Hepatocyte (in vitro differentiated cells): ENCODE data around the gene FAR1. TPM values are rescaled to one million over a fixed set of nuclear protein-coding genes. Genes with fewer than 3 reads are reported as not detected.

Experiments used
- DNase-seq: peaks from one replicate; pipeline ENCODE4 v3.0.0-alpha.2; 2016; ENCODE audit warnings: low spot score
- H2AFZ ChIP-seq: fragments of 200-600 bp; sonication (generic); 2 replicates; pipeline ENCODE4 v1.6.0; 2016; ENCODE audit warnings: antibody characterized with exemption, mild to moderate bottlenecking
- H3K27ac ChIP-seq: fragments of 200-600 bp; sonication (generic); 2 replicates; pipeline ENCODE4 v1.5.1; 2016; ENCODE audit warnings: mild to moderate bottlenecking
- H3K27me3 ChIP-seq: fragments of 200-600 bp; sonication (generic); 2 replicates; pipeline ENCODE4 v1.6.1; 2016
- H3K36me3 ChIP-seq: fragments of 200-600 bp; sonication (generic); replicated peaks from 2 replicates; pipeline ENCODE4 v1.5.1; 2016; ENCODE audit warnings: low read depth; ENCODE audit not compliant: insufficient read depth
- H3K4me1 ChIP-seq: fragments of 200-600 bp; sonication (generic); 2 replicates; pipeline ENCODE4 v1.5.1; 2016; ENCODE audit warnings: mild to moderate bottlenecking, moderate library complexity; ENCODE audit not compliant: insufficient read depth
- H3K4me2 ChIP-seq: fragments of 200-600 bp; sonication (generic); 2 replicates; pipeline ENCODE4 v1.6.0; 2016
- H3K4me3 ChIP-seq: fragments of 200-600 bp; sonication (generic); 2 replicates; pipeline ENCODE4 v1.5.1; 2016; ENCODE audit warnings: mild to moderate bottlenecking
- H3K79me2 ChIP-seq: fragments of 200-600 bp; sonication (generic); 2 replicates; pipeline ENCODE4 v1.6.0; 2017; ENCODE audit warnings: mild to moderate bottlenecking
- H3K9me2 ChIP-seq: fragments of 200-600 bp; sonication (generic); replicated peaks from 2 replicates; pipeline ENCODE4 v1.6.0; 2017; ENCODE audit warnings: mild to moderate bottlenecking; ENCODE audit not compliant: insufficient read depth
- H3K9me3 ChIP-seq: fragments of 200-600 bp; sonication (generic); 2 replicates; pipeline ENCODE4 v1.5.1; 2016; ENCODE audit warnings: low read depth, mild to moderate bottlenecking
- H4K20me1 ChIP-seq: fragments of 200-600 bp; sonication (generic); 2 replicates; pipeline ENCODE4 v1.6.0; 2016; ENCODE audit warnings: mild to moderate bottlenecking; ENCODE audit not compliant: insufficient read depth, poor library complexity, severe bottlenecking
- CTCF ChIP-seq: fragments of 200-600 bp; sonication (generic); IDR thresholded peaks from 2 replicates; pipeline ENCODE4 v1.5.1; 2016; ENCODE audit warnings: antibody characterized with exemption, mild to moderate bottlenecking; ENCODE audit not compliant: poor library complexity
- EZH2 ChIP-seq: fragments of 200-600 bp; sonication (generic); IDR thresholded peaks from 2 replicates; pipeline ENCODE4 v1.6.1; 2016; ENCODE audit warnings: antibody characterized with exemption, mild to moderate bottlenecking, borderline replicate concordance
- EZH2phosphoT487 ChIP-seq: fragments of 200-600 bp; sonication (generic); IDR thresholded peaks from one replicate; pipeline ENCODE4 v1.6.1; 2018; ENCODE audit warnings: antibody characterized with exemption, mild to moderate bottlenecking, low read depth, moderate library complexity; ENCODE audit not compliant: unreplicated experiment, severe bottlenecking
- WGBS: methylation state at CpG from one replicate; pipeline ENCODE4 v1.1.6; 2016; ENCODE audit warnings: low lambda C conversion rate; ENCODE audit errors: missing lambda C conversion rate; 5-methylcytosine and 5-hydroxymethylcytosine counted together
- polyA plus RNA-seq: library from polyadenylated mRNA; unstranded; fragments of >200 nt; fragmentation: Nextera tagmentation; extraction: Ambion mirVana; gene quantifications from 2 replicates; pipeline ENCODE4 v1.2.1, GENCODE V29; 2016
- total RNA-seq: library from RNA; depleted of rRNA; stranded (reverse); fragments of >200 nt; gene quantifications from 2 replicates; pipeline ENCODE4 v1.2.3, GENCODE V29; 2014

FAR1 gene
- total and polyA plus RNA-seq, 2 experiments from 2014 or later = 21.7 to 71.4 TPM

DNA sequence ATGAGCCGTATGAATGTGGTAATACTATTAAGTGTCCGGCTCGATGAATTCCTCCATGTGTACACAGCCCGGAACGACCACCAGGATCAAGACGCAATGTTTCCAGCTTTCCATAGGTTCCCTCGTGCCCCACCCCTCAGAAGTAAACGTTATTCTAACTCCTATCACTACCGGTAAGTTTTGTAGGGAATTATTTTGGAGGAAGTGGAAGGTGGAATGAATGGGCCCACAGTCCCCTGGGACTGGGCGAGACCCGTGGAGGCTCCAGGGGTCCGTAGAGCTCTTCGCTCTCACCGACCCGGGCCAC lies 720 bp upstream of the FAR1 start:
- H3K9me3 ChIP-seq = no peaks in the 10 kb centered on the region
- no peaks in the 10 kb centered on the region for H3K27me3 ChIP-seq
- H3K79me2 ChIP-seq = peaks cover 38% of the 10 kb centered on the region
- H3K4me2 ChIP-seq = peak overlapping the region; percentile 76
- no peak for DNase-seq
- peak overlapping the region; percentile 85 for H2AFZ ChIP-seq
- H3K9me2 ChIP-seq = no peaks in the 10 kb centered on the region
- H3K27ac ChIP-seq = peak overlapping the region; percentile 73
- H3K4me3 ChIP-seq = peak overlapping the region; percentile 32
- H3K36me3 ChIP-seq = no peaks in the 10 kb centered on the region
- peaks cover 16% of the 10 kb centered on the region for H3K4me1 ChIP-seq
- TF ChIP-seq CTCF = no peak
- TF ChIP-seq EZH2 = no peak
- TF ChIP-seq EZH2phosphoT487 = no peak
- H4K20me1 ChIP-seq = peaks cover 18% of the 10 kb centered on the region
- WGBS = 12% methylated on average over 15 of the region's 15 CpGs

DNA sequence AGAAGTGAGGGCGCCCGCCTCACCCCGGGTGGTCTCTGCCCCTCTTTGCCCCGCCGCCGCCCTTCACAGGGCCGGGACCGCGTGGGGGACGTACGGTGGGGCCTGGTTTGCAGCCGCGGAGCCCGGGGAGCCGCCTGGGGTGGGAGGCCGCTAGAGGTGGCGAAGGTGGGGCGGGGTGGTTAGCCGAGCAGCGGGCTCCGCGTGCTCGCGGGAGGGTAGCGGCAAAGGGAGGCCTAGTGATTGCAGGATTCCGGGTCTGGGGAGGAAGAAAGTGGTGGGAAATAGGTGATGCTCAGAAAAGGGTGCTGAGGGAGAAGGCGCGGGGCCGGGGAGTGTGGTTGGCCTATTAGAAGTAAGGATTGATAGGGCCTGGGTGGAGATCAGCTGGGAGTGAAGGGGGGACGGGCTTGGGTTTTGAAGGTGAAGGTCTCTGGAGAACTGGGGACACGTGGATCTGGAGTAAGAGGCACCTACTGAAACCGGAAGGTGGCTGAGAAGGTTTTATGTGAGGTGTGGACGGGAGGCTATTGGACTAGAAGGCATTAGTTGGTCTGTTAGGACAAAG lies 571 bp downstream of the FAR1 start:
- WGBS = 3% methylated on average over 18 of the region's 33 CpGs
- Histone ChIP-seq H3K27ac (peak overlapping the region; percentile 82), H4K20me1 (peaks cover 21% of the 10 kb centered on the region), H3K4me2 (peak overlapping the region; percentile 91), H3K4me1 (peaks cover 16% of the 10 kb centered on the region), H3K9me2 (no peaks in the 10 kb centered on the region), H2AFZ (peak overlapping the region; percentile 41), H3K27me3 (no peaks in the 10 kb centered on the region), H3K79me2 (peaks cover 51% of the 10 kb centered on the region), H3K4me3 (peak overlapping the region; percentile 46), H3K36me3 (no peaks in the 10 kb centered on the region), H3K9me3 (no peaks in the 10 kb centered on the region)
- peak; percentile 55 for DNase-seq
- TF ChIP-seq EZH2phosphoT487 (no peak), CTCF (no peak), EZH2 (no peak)

GRCh38 chr11:13669544-13670488 lies 1.3 kb downstream of the FAR1 start:
- H3K4me3 ChIP-seq = peak overlapping the region; percentile 46
- no peak for DNase-seq
- peaks cover 21% of the 10 kb centered on the region for H4K20me1 ChIP-seq
- no peaks in the 10 kb centered on the region for H3K9me2 ChIP-seq
- H3K4me2 ChIP-seq = peak overlapping the region; percentile 91
- H2AFZ ChIP-seq = peak overlapping the region; percentile 41
- no peak for TF ChIP-seq CTCF
- no peak for TF ChIP-seq EZH2
- TF ChIP-seq EZH2phosphoT487 = no peak
- H3K4me1 ChIP-seq = peaks cover 16% of the 10 kb centered on the region
- no peaks in the 10 kb centered on the region for H3K9me3 ChIP-seq
- no peaks in the 10 kb centered on the region for H3K36me3 ChIP-seq
- WGBS = 62% methylated on average over 18 of the region's 18 CpGs
- peak overlapping the region; percentile 82 for H3K27ac ChIP-seq
- no peaks in the 10 kb centered on the region for H3K27me3 ChIP-seq
- peaks cover 59% of the 10 kb centered on the region for H3K79me2 ChIP-seq
